ENCODE data around the gene B3GALNT2. TPM values are rescaled to one million over a fixed set of nuclear protein-coding genes. Genes with fewer than 3 reads are reported as not detected.
A peak's percentile ranks its signal among the peaks of the same experiment; 100 is the strongest.

B3GALNT2 gene
- polyA plus RNA-seq, 2 donors: 3.7 to 7.0 TPM

GRCh38 chr1:235504494-235505222 lies 406 bp upstream of the B3GALNT2 start:
- H3K36me3 ChIP-seq (ENCODE audit: control insufficient read depth in 2 of 2, insufficient read depth in 2 of 2, low read length in 1 of 2): no peaks in the 10 kb centered on the region
- H3K4me3 ChIP-seq (ENCODE audit: low read depth in 1 of 2, low read length in 2 of 2): peak overlapping the region; percentile 77 to 91
- no peaks in the 10 kb centered on the region for H3K9me3 ChIP-seq (ENCODE audit: control insufficient read depth in 2 of 2, insufficient read depth in 1 of 2, low read depth in 1 of 2, low read length in 1 of 2)
- H3K27ac ChIP-seq (ENCODE audit: low read depth in 2 of 2, low read length in 1 of 2): peak overlapping the region; percentile 98 to 100
- H3K4me1 ChIP-seq (ENCODE audit: control insufficient read depth in 2 of 2, insufficient read depth in 2 of 2, low read length in 1 of 2): no peaks in the 10 kb centered on the region
- 0% methylated on average over 59 to 61 of the region's 61 CpGs for WGBS, 2 donors
- H3K27me3 ChIP-seq (ENCODE audit: control insufficient read depth in 1 of 2, insufficient read depth in 2 of 2, low read length in 2 of 2): no peaks in the 10 kb centered on the region

- 1 to 2% methylated on average over 46 to 49 of the region's 49 CpGs for whole genome bisulfite sequencing, 2 donors
These were observed 690 bp downstream of the B3GALNT2 start for GRCh38 chr1:235503403-235504121.

GRCh38 chr1:235502601-235503402 lies 1.4 kb downstream of the B3GALNT2 start:
- H3K4me3 ChIP-seq (ENCODE audit: low read depth in 1 of 2, low read length in 2 of 2): peak overlapping the region; percentile 77 to 91

More at GRCh38 chr1:235503403-235504121, 690 bp downstream of the B3GALNT2 start:
- no peaks in the 10 kb centered on the region for H3K36me3 ChIP-seq (ENCODE audit: control insufficient read depth in 2 of 2, insufficient read depth in 2 of 2, low read length in 1 of 2)
- peak overlapping the region; percentile 77 to 91 for H3K4me3 ChIP-seq (ENCODE audit: low read depth in 1 of 2, low read length in 2 of 2)
- peak overlapping the region; percentile 97 to 98 for H3K27ac ChIP-seq (ENCODE audit: low read depth in 2 of 2, low read length in 1 of 2)
- H3K9me3 ChIP-seq (ENCODE audit: control insufficient read depth in 2 of 2, insufficient read depth in 1 of 2, low read depth in 1 of 2, low read length in 1 of 2): no peaks in the 10 kb centered on the region
- H3K4me1 ChIP-seq (ENCODE audit: control insufficient read depth in 2 of 2, insufficient read depth in 2 of 2, low read length in 1 of 2): no peaks in the 10 kb centered on the region
- no peaks in the 10 kb centered on the region for H3K27me3 ChIP-seq (ENCODE audit: control insufficient read depth in 1 of 2, insufficient read depth in 2 of 2, low read length in 2 of 2)

GRCh38 chr1:235500971-235501540 lies 3.2 kb downstream of the B3GALNT2 start:
- Histone ChIP-seq H3K36me3 (ENCODE audit: control insufficient read depth in 2 of 2, insufficient read depth in 2 of 2, low read length in 1 of 2) (no peaks in the 10 kb centered on the region), H3K27me3 (ENCODE audit: control insufficient read depth in 1 of 2, insufficient read depth in 2 of 2, low read length in 2 of 2) (no peaks in the 10 kb centered on the region), H3K4me3 (ENCODE audit: low read depth in 1 of 2, low read length in 2 of 2) (no peak overlapping the region), H3K9me3 (ENCODE audit: control insufficient read depth in 2 of 2, insufficient read depth in 1 of 2, low read depth in 1 of 2, low read length in 1 of 2) (no peaks in the 10 kb centered on the region), H3K4me1 (ENCODE audit: control insufficient read depth in 2 of 2, insufficient read depth in 2 of 2, low read length in 1 of 2) (no peaks in the 10 kb centered on the region), H3K27ac (ENCODE audit: low read depth in 2 of 2, low read length in 1 of 2) (no peak overlapping the region)
- 76 to 84% methylated on average over 5 of the region's 5 CpGs for WGBS, 2 donors

More at GRCh38 chr1:235502601-235503402, 1.4 kb downstream of the B3GALNT2 start:
- H3K9me3 ChIP-seq (ENCODE audit: control insufficient read depth in 2 of 2, insufficient read depth in 1 of 2, low read depth in 1 of 2, low read length in 1 of 2): no peaks in the 10 kb centered on the region
- no peaks in the 10 kb centered on the region for H3K4me1 ChIP-seq (ENCODE audit: control insufficient read depth in 2 of 2, insufficient read depth in 2 of 2, low read length in 1 of 2)
- H3K27me3 ChIP-seq (ENCODE audit: control insufficient read depth in 1 of 2, insufficient read depth in 2 of 2, low read length in 2 of 2): no peaks in the 10 kb centered on the region
- WGBS, 2 donors: 17 to 18% methylated on average over 5 of the region's 5 CpGs
- no peaks in the 10 kb centered on the region for H3K36me3 ChIP-seq (ENCODE audit: control insufficient read depth in 2 of 2, insufficient read depth in 2 of 2, low read length in 1 of 2)
- H3K27ac ChIP-seq (ENCODE audit: low read depth in 2 of 2, low read length in 1 of 2): peak overlapping the region; percentile 97 to 98

DNA sequence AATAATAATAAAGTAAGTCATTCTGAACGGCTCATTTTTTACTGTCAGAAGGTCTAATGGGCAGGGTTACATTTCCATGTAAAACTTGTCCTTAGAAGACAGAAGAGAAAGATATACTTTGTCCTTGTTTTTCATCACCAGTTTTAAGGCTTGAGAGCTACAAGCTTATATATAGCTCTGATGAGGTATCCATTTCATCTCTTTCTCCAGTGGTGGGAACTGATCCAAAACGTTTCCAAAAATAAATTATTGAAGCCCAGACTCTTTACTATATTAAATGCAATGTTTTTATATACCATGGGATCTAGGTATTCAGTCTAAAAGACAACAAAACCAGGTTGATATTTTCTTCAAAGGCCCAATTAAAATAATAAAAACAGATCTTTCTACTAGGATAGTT lies 8.7 kb downstream of the B3GALNT2 start:
- H3K27me3 ChIP-seq (ENCODE audit: control insufficient read depth in 1 of 2, insufficient read depth in 2 of 2, low read length in 2 of 2): no peaks in the 10 kb centered on the region
- H3K4me1 ChIP-seq (ENCODE audit: control insufficient read depth in 2 of 2, insufficient read depth in 2 of 2, low read length in 1 of 2): no peaks in the 10 kb centered on the region
- no peaks in the 10 kb centered on the region for H3K9me3 ChIP-seq (ENCODE audit: control insufficient read depth in 2 of 2, insufficient read depth in 1 of 2, low read depth in 1 of 2, low read length in 1 of 2)
- WGBS, 2 donors: 68 to 69% methylated on average over 2 of the region's 2 CpGs
- no peak overlapping the region for H3K27ac ChIP-seq (ENCODE audit: low read depth in 2 of 2, low read length in 1 of 2)
- H3K36me3 ChIP-seq (ENCODE audit: control insufficient read depth in 2 of 2, insufficient read depth in 2 of 2, low read length in 1 of 2): peaks cover 6 to 7% of the 10 kb centered on the region in 2 donors
- no peak overlapping the region for H3K4me3 ChIP-seq (ENCODE audit: low read depth in 1 of 2, low read length in 2 of 2)

GRCh38 chr1:235495030-235495429 lies 9.2 kb downstream of the B3GALNT2 start:
- Histone ChIP-seq H3K27me3 (ENCODE audit: control insufficient read depth in 1 of 2, insufficient read depth in 2 of 2, low read length in 2 of 2) (no peaks in the 10 kb centered on the region), H3K4me1 (ENCODE audit: control insufficient read depth in 2 of 2, insufficient read depth in 2 of 2, low read length in 1 of 2) (no peaks in the 10 kb centered on the region), H3K4me3 (ENCODE audit: low read depth in 1 of 2, low read length in 2 of 2) (no peak overlapping the region), H3K9me3 (ENCODE audit: control insufficient read depth in 2 of 2, insufficient read depth in 1 of 2, low read depth in 1 of 2, low read length in 1 of 2) (no peaks in the 10 kb centered on the region), H3K27ac (ENCODE audit: low read depth in 2 of 2, low read length in 1 of 2) (no peak overlapping the region), H3K36me3 (ENCODE audit: control insufficient read depth in 2 of 2, insufficient read depth in 2 of 2, low read length in 1 of 2) (peaks cover 6 to 7% of the 10 kb centered on the region in 2 donors)
- WGBS, 2 donors: 95 to 96% methylated on average over 5 of the region's 5 CpGs

- H3K4me3 ChIP-seq (ENCODE audit: low read depth in 1 of 2, low read length in 2 of 2): no peak overlapping the region
- H3K36me3 ChIP-seq (ENCODE audit: control insufficient read depth in 2 of 2, insufficient read depth in 2 of 2, low read length in 1 of 2): peaks cover 6 to 7% of the 10 kb centered on the region in 2 donors
- no peaks in the 10 kb centered on the region for H3K27me3 ChIP-seq (ENCODE audit: control insufficient read depth in 1 of 2, insufficient read depth in 2 of 2, low read length in 2 of 2)
- H3K4me1 ChIP-seq (ENCODE audit: control insufficient read depth in 2 of 2, insufficient read depth in 2 of 2, low read length in 1 of 2): no peaks in the 10 kb centered on the region
- H3K9me3 ChIP-seq (ENCODE audit: control insufficient read depth in 2 of 2, insufficient read depth in 1 of 2, low read depth in 1 of 2, low read length in 1 of 2): no peaks in the 10 kb centered on the region
- WGBS, 2 donors: 90 to 95% methylated on average over 9 of the region's 9 CpGs
- H3K27ac ChIP-seq (ENCODE audit: low read depth in 2 of 2, low read length in 1 of 2): no peak overlapping the region
These were observed 9.7 kb downstream of the B3GALNT2 start for GRCh38 chr1:235494531-235494930.

GRCh38 chr1:235491644-235492043 lies 12.6 kb downstream of the B3GALNT2 start:
- Histone ChIP-seq H3K36me3 (ENCODE audit: control insufficient read depth in 2 of 2, insufficient read depth in 2 of 2, low read length in 1 of 2) (peaks cover 6 to 10% of the 10 kb centered on the region in 2 donors), H3K27ac (ENCODE audit: low read depth in 2 of 2, low read length in 1 of 2) (no peak overlapping the region), H3K4me1 (ENCODE audit: control insufficient read depth in 2 of 2, insufficient read depth in 2 of 2, low read length in 1 of 2) (no peaks in the 10 kb centered on the region), H3K4me3 (ENCODE audit: low read depth in 1 of 2, low read length in 2 of 2) (no peak overlapping the region), H3K27me3 (ENCODE audit: control insufficient read depth in 1 of 2, insufficient read depth in 2 of 2, low read length in 2 of 2) (no peaks in the 10 kb centered on the region), H3K9me3 (ENCODE audit: control insufficient read depth in 2 of 2, insufficient read depth in 1 of 2, low read depth in 1 of 2, low read length in 1 of 2) (no peaks in the 10 kb centered on the region)
- WGBS, 2 donors: 89 to 94% methylated on average over 3 of the region's 3 CpGs

- Histone ChIP-seq H3K27ac (ENCODE audit: low read depth in 2 of 2, low read length in 1 of 2) (no peak overlapping the region), H3K4me3 (ENCODE audit: low read depth in 1 of 2, low read length in 2 of 2) (no peak overlapping the region), H3K4me1 (ENCODE audit: control insufficient read depth in 2 of 2, insufficient read depth in 2 of 2, low read length in 1 of 2) (no peaks in the 10 kb centered on the region), H3K27me3 (ENCODE audit: control insufficient read depth in 1 of 2, insufficient read depth in 2 of 2, low read length in 2 of 2) (no peaks in the 10 kb centered on the region), H3K9me3 (ENCODE audit: control insufficient read depth in 2 of 2, insufficient read depth in 1 of 2, low read depth in 1 of 2, low read length in 1 of 2) (peaks cover 0 to 2% of the 10 kb centered on the region in 2 donors), H3K36me3 (ENCODE audit: control insufficient read depth in 2 of 2, insufficient read depth in 2 of 2, low read length in 1 of 2) (peaks cover under 1 to 6% of the 10 kb centered on the region in 2 donors)
- WGBS, 2 donors: 60 to 79% methylated on average over 5 of the region's 5 CpGs
These were observed 17.9 kb downstream of the B3GALNT2 start for GRCh38 chr1:235486321-235486720.
